ENCODE data around the gene SCYGR2. TPM values are rescaled to one million over a fixed set of nuclear protein-coding genes. Genes with fewer than 3 reads are reported as not detected.

Gene SCYGR2
- total RNA-seq, 2 experiments from 2014 or later: not detected

DNA sequence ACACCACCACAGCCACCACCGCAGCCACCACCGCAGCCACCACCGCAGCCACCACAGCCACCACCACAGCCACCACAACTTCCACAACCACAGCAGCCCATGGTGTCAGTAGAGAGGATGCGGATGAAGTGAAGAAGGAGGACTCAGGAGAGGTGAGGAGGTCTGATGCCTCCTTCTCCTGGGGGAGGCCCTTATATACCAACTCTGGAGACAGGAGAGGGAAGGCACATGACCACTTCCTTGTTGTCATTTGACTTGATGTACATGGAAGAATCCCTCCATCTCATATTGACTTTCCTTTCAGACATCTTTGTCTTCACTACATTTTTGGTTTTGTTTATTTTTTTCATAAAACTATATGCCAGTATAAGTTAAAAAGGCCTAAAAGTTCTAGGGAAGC lies 16.0 kb downstream of the SCYGR2 start, which contains the start of gene SCYGR3:
SCYGR3 (minus strand) TSS at position 101 of the 400 bp plus-strand sequence; CDS start at position 101, 0 bp downstream.
- Mint-ChIP-seq H3K27ac (no peak within 1 kb of the TSS), H3K27me3 (ENCODE audit: low read depth) (peaks cover 22% of the 10 kb centered on the region), H3K9me3 (ENCODE audit: insufficient read depth) (no peaks in the 10 kb centered on the region), H3K4me1 (ENCODE audit: low read depth) (peaks cover 3% of the 10 kb centered on the region), H3K4me3 (no peak within 1 kb of the TSS), H3K36me3 (ENCODE audit: low read depth) (no peaks in the 10 kb centered on the region)
- no peak for DNase-seq
- ATAC-seq: no peak
- CTCF ChIA-PET: no interaction called here
- POLR2A ChIA-PET: no interaction called here

DNA sequence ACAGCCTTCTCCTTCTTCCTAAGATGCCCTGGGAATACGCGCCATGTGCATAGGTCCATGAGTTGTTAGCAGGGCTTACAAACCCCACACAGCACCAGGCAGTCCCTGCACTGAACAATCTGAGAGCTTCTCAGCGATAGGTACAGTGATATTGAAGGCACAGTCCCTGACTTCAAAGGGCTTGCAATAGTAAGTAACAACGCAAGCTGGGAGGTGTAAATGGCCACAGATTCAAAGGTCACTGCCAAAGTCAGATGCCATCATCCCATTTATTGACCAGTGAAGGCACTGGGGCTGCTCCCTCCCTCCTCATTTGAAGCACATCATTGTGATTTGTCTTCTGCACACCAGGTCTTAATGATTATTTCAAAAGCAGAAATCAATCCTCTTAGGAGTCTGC lies 16.5 kb downstream of the SCYGR2 start:
- peaks cover 20% of the 10 kb centered on the region for H3K27me3 Mint-ChIP-seq (ENCODE audit: low read depth)
- ChIA-PET POLR2A (no interaction called here), CTCF (no interaction called here)
- no peaks in the 10 kb centered on the region for H3K9me3 Mint-ChIP-seq (ENCODE audit: insufficient read depth)
- no peak overlapping the region for H3K27ac Mint-ChIP-seq
- peaks cover 2% of the 10 kb centered on the region for H3K4me1 Mint-ChIP-seq (ENCODE audit: low read depth)
- DNase-seq (no peak), ATAC-seq (no peak)
- no peak overlapping the region for H3K4me3 Mint-ChIP-seq
- no peaks in the 10 kb centered on the region for H3K36me3 Mint-ChIP-seq (ENCODE audit: low read depth)

DNA sequence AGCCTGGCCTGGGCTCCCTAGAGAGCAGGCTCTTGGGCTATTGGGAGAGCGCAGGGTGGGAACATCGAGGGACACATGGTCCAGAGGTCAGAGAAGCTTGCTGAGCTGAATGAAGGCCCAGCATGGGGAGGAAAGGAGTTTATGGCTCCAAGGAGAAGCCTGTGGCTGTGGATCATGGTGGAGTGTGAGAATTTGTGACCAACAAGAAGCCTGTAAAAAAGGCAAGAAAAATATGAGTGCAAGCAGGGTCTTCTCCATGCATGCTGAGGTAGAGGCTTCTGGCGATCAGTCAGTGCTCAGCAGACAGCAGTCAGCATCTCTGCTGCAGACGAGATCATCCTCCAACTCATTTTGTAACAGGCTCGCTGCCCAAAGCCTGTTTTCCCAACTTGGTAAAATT lies 17.2 kb downstream of the SCYGR2 start:
- ChIA-PET POLR2A (no interaction called here), CTCF (no interaction called here)
- Mint-ChIP-seq H3K27me3 (ENCODE audit: low read depth) (peaks cover 19% of the 10 kb centered on the region), H3K4me1 (ENCODE audit: low read depth) (no peaks in the 10 kb centered on the region), H3K36me3 (ENCODE audit: low read depth) (no peaks in the 10 kb centered on the region), H3K27ac (no peak overlapping the region), H3K9me3 (ENCODE audit: insufficient read depth) (no peaks in the 10 kb centered on the region), H3K4me3 (no peak overlapping the region)
- ATAC-seq (no peak), DNase-seq (no peak)

DNA sequence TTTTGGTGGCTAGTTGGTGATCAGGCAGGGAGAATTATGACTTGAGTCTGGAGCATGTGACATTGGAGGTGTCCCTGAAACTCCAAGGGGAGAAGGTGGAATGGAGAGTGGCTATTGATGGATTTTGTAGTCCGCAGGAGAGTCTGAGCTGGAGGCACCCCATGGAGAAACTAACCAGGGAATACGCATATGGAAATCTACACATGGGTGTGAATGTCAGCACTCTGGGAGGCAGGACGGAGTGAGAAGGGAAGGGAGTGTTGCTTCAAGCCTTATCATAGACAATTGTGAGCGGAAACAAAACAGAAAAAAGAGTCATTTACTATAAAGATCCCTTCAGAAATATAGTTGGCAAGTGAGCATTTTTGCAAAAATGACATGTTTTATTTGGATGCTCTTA lies 17.9 kb downstream of the SCYGR2 start:
- H3K36me3 Mint-ChIP-seq (ENCODE audit: low read depth): no peaks in the 10 kb centered on the region
- no peak for DNase-seq
- no peak for ATAC-seq
- CTCF ChIA-PET: no interaction called here
- POLR2A ChIA-PET: no interaction called here
- no peaks in the 10 kb centered on the region for H3K9me3 Mint-ChIP-seq (ENCODE audit: insufficient read depth)
- no peaks in the 10 kb centered on the region for H3K4me1 Mint-ChIP-seq (ENCODE audit: low read depth)
- H3K4me3 Mint-ChIP-seq: no peak overlapping the region
- no peak overlapping the region for H3K27ac Mint-ChIP-seq
- H3K27me3 Mint-ChIP-seq (ENCODE audit: low read depth): peaks cover 18% of the 10 kb centered on the region

DNA sequence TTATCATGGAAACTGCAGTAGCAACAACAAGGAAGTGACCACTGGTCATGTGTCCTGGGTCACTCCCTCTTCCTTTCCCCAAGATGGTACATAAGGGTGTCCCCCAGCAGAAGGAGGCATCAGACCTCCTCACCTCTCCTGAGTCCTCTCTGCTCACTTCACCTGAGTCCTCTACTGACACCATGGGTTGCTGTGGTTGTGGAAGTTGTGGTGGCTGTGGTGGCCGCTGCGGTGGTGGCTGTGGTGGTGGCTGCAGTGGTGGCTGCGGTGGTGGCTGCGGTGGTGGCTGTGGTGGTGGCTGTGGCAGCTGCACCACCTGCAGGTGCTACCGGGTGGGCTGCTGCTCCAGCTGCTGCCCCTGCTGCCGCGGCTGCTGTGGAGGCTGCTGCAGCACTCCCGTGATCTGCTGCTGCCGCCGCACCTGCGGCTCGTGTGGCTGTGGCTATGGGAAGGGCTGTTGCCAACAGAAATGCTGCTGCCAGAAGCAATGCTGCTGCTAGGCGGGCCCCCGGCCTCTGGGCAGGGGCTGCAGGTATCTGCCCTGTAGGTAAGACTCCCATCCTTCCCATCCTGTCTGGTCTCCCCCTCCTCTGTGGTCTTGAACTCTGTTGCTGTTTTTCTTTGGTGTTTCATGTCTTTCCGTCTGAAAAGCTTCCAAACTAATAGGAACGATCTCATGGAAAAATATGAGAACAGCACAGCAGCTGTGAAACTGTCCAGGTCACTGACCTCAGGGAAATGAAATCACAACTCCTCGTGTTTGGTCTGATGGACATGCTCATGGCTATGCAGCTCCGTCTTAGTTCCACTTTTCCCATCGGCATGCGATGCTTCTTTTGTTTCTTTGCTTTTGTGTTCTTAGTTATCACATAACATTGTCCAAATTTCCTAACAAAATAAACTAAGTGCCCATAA lies 18.9 kb downstream of the SCYGR2 start, which contains the start of gene SCYGR4:
SCYGR4 (plus strand) TSS at position 183 of the 915 bp plus-strand sequence; CDS start at position 183, 0 bp downstream.
- Mint-ChIP-seq H3K4me3 (no peak within 1 kb of the TSS), H3K36me3 (ENCODE audit: low read depth) (no peaks in the 10 kb centered on the region), H3K27ac (no peak within 1 kb of the TSS), H3K4me1 (ENCODE audit: low read depth) (no peaks in the 10 kb centered on the region), H3K9me3 (ENCODE audit: insufficient read depth) (no peaks in the 10 kb centered on the region), H3K27me3 (ENCODE audit: low read depth) (peaks cover 13% of the 10 kb centered on the region)
- CTCF ChIA-PET: no interaction called here
- ATAC-seq (no peak), DNase-seq (no peak)
- POLR2A ChIA-PET: no interaction called here

DNA sequence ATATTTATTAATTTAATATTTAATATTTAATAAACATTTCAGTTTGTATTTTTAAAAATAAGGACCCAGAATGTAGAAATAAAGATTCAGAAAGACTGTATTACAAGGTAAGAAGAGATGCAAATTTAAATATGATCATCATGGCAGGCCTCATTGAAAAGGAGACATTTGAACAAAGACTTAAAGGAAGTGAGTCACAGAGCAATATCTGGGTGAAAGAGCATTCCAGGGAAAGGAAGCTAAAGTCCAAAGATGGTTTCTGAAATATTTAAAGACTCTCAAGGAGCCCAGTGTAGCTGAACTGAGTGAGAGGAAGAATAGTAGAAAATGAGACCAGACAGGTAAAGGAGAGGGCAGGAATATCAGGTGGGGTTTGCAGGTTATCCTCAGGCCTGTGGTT lies 24.5 kb downstream of the SCYGR2 start:
- ChIA-PET POLR2A (no interaction called here), CTCF (no interaction called here)
- no peaks in the 10 kb centered on the region for H3K36me3 Mint-ChIP-seq (ENCODE audit: low read depth)
- H3K4me3 Mint-ChIP-seq: no peak overlapping the region
- no peak overlapping the region for H3K27ac Mint-ChIP-seq
- H3K9me3 Mint-ChIP-seq (ENCODE audit: insufficient read depth): no peaks in the 10 kb centered on the region
- peaks cover 2% of the 10 kb centered on the region for H3K4me1 Mint-ChIP-seq (ENCODE audit: low read depth)
- DNase-seq: no peak
- peaks cover 5% of the 10 kb centered on the region for H3K27me3 Mint-ChIP-seq (ENCODE audit: low read depth)
- ATAC-seq: no peak

DNA sequence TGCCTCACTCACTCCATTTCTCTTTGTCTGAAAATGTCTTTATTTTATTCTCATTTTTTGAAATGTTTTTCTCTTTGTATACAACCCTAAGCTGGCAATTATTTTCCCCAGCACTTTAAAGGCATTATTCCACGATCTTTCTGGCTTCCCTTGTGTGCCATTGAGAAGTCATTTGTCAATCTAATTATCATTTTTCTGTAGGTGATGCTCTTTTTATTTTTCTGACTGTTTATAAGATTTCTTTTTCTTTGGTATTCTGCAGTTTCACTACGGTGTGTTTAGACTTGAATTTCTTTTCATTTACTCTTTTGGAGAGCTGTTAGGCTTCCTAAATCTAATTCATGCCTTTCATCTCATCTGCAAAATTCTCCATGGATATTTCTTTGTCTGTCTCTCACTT lies 26.7 kb downstream of the SCYGR2 start:
- Mint-ChIP-seq H3K27me3 (ENCODE audit: low read depth) (peaks cover 15% of the 10 kb centered on the region), H3K4me3 (no peak overlapping the region)
- CTCF ChIA-PET: no interaction called here

DNA sequence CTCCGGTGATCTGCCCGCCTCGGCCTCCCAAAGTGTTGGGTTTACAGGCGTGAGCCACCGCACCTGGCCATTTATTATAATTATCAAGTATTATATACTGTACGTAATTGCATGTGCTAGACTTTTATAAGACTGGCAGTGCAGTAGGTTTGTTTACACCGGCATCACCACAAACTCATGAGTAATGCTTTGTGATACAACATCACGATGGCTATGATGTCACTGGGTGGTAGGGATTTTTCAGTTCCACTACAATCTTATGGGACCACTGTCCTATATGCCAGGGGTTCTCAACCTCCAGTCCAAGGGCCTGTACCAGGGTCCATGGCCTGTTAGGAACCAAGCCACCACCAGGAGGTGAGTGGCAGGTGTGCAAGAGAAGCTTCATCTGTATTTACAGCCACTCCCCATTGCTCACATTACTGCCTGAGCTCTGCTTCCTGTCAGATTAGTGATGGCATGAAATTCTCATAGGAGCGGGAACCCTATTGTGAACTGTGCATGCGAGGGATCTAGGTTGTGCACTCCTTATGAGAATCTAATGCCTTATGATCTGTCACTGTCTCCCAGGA lies 28.0 kb downstream of the SCYGR2 start:
- CTCF ChIA-PET: no interaction called here
- H3K9me3 Mint-ChIP-seq (ENCODE audit: insufficient read depth): no peaks in the 10 kb centered on the region
- ATAC-seq: no peak

More for the DNA sequence above, 26.7 kb downstream of the SCYGR2 start:
- no peaks in the 10 kb centered on the region for H3K9me3 Mint-ChIP-seq (ENCODE audit: insufficient read depth)
- no peak for DNase-seq
- POLR2A ChIA-PET: no interaction called here
- no peaks in the 10 kb centered on the region for H3K36me3 Mint-ChIP-seq (ENCODE audit: low read depth)
- peaks cover 2% of the 10 kb centered on the region for H3K4me1 Mint-ChIP-seq (ENCODE audit: low read depth)
- no peak for ATAC-seq
- H3K27ac Mint-ChIP-seq: no peak overlapping the region

DNA sequence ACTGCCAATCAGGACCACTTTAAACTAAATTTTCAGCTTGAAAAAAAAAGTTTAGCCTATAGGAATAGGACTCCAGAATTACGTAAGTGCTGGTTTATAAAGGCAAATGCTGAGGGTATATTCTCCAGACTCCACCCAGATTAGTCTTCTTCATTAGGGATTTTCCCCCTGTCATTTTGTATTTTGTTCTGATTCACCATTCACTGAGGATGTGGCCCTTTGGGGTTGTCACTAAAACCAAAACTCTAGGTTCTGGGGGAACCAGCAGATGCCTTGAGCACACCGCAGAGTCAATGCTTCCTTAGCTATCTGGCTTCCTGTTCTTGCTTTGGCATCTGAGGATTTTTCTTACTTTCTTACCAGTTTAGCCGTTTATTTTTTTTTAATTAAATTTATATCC lies 29.1 kb downstream of the SCYGR2 start:
- H3K4me3 Mint-ChIP-seq: no peak overlapping the region
- peaks cover 24% of the 10 kb centered on the region for H3K27me3 Mint-ChIP-seq (ENCODE audit: low read depth)
- no peaks in the 10 kb centered on the region for H3K9me3 Mint-ChIP-seq (ENCODE audit: insufficient read depth)
- DNase-seq: no peak
- POLR2A ChIA-PET: no interaction called here
- no peak for ATAC-seq
- H3K27ac Mint-ChIP-seq: no peak overlapping the region
- no peaks in the 10 kb centered on the region for H3K36me3 Mint-ChIP-seq (ENCODE audit: low read depth)
- CTCF ChIA-PET: no interaction called here
- peaks cover 2% of the 10 kb centered on the region for H3K4me1 Mint-ChIP-seq (ENCODE audit: low read depth)

More for the DNA sequence above, 28.0 kb downstream of the SCYGR2 start:
- Mint-ChIP-seq H3K27ac (no peak overlapping the region), H3K4me1 (ENCODE audit: low read depth) (peaks cover 2% of the 10 kb centered on the region), H3K36me3 (ENCODE audit: low read depth) (no peaks in the 10 kb centered on the region), H3K27me3 (ENCODE audit: low read depth) (peaks cover 23% of the 10 kb centered on the region), H3K4me3 (no peak overlapping the region)
- POLR2A ChIA-PET: no interaction called here
- no peak for DNase-seq

DNA sequence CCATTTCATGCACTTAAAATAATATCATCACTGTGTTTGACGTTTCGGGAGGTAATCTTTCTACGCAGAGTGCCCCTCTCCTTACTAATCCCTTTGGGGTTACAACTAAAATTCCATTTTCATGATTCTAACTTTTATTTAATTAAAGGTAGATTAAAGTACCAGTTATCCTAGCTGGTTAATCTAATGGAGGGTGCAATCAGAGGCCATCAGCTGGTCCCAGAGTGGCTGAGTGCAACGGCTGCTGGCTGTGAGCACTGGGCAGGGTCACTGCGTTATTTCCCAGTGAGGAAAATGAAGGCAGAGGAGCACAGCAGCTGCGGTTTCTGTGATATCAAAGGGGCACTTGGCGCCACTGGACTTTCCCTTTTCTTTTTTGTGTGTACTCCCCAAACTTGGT lies 30.7 kb downstream of the SCYGR2 start:
- CTCF ChIA-PET: no interaction called here

DNA sequence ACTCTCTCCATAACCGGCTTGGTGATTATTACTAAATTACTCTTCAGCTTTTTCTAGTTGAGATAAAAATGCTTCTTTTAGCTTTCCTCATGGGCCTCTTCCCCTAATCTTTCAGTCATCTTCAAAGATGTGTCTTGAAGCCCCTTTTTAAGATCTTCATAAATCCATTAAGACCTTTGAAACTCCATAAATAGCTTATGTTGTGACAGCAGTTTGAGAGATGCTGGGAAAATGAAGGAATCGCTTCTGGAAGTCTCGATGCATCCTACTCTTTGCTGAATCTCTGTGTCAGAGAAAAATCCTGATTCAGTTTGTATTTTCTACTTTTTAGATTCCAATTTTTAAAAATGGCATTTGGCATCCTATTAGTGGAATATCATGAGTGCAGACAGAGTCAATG lies 31.6 kb downstream of the SCYGR2 start:
- Mint-ChIP-seq H3K4me1 (ENCODE audit: low read depth) (peaks cover 2% of the 10 kb centered on the region), H3K9me3 (ENCODE audit: insufficient read depth) (no peaks in the 10 kb centered on the region), H3K36me3 (ENCODE audit: low read depth) (no peaks in the 10 kb centered on the region), H3K27ac (no peak overlapping the region), H3K27me3 (ENCODE audit: low read depth) (peaks cover 22% of the 10 kb centered on the region), H3K4me3 (no peak overlapping the region)
- DNase-seq (no peak), ATAC-seq (no peak)
- ChIA-PET POLR2A (no interaction called here), CTCF (interaction anchor here (0.8 kb wide), 1 partner anchor 64 kb away, joined by 3 read pairs; no protein-coding TSS in a partner anchor)

More for the DNA sequence above, 30.7 kb downstream of the SCYGR2 start:
- no peak overlapping the region for H3K27ac Mint-ChIP-seq
- DNase-seq: no peak
- H3K27me3 Mint-ChIP-seq (ENCODE audit: low read depth): peaks cover 22% of the 10 kb centered on the region
- H3K36me3 Mint-ChIP-seq (ENCODE audit: low read depth): no peaks in the 10 kb centered on the region
- no peak overlapping the region for H3K4me3 Mint-ChIP-seq
- no peaks in the 10 kb centered on the region for H3K9me3 Mint-ChIP-seq (ENCODE audit: insufficient read depth)
- POLR2A ChIA-PET: no interaction called here
- peaks cover 2% of the 10 kb centered on the region for H3K4me1 Mint-ChIP-seq (ENCODE audit: low read depth)
- ATAC-seq: no peak

DNA sequence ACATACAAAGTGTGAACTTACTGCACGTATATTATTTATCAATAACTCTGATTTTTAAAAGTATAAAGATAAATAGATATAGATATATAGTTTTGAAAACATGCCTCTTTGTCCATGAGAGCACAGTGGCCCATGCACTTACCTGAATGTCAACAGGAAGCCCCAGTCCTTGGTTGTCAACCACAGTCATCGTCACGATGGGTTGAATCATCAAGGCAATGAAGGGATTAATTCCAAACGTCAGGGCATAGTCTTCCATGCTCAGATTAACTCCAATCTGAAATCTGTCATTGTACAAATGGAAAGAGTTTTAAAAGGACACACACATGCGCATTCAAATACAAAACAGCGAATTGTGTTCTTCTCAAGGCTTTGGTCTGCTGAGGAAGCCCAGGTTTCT lies 34.1 kb downstream of the SCYGR2 start:
- ChIA-PET POLR2A (no interaction called here), CTCF (no interaction called here)
- Mint-ChIP-seq H3K27me3 (ENCODE audit: low read depth) (peaks cover 20% of the 10 kb centered on the region), H3K27ac (no peak overlapping the region), H3K36me3 (ENCODE audit: low read depth) (no peaks in the 10 kb centered on the region), H3K9me3 (ENCODE audit: insufficient read depth) (no peaks in the 10 kb centered on the region), H3K4me3 (no peak overlapping the region), H3K4me1 (ENCODE audit: low read depth) (peaks cover under 1% of the 10 kb centered on the region)
- no peak for ATAC-seq
- no peak for DNase-seq

Measured in activated CD8-positive, alpha-beta T cell treated with anti-CD3 and anti-CD28 coated beads, Interleukin-2, amount 10 ng/mL, durations not matched to agents 7 days and 5 days (primary cell).